H9 (cell line): Measurements from ENCODE around the gene P3R3URF. TPM values are rescaled to one million over a fixed set of nuclear protein-coding genes. Genes with fewer than 3 reads are reported as not detected.

ENCODE experiments used
- DNase-seq: peaks from one replicate; pipeline ENCODE4 v3.0.0-alpha.2; 2017
- H2AFZ ChIP-seq: one replicate; pipeline ENCODE4 v1.6.1; 2013; ENCODE audit warnings: mild to moderate bottlenecking, low read length, control low read depth, moderate library complexity
- H2AK5ac ChIP-seq: 2 replicates; pipeline ENCODE4 v1.6.1; 2013; ENCODE audit warnings: low read length, control low read depth, mixed read lengths; ENCODE audit not compliant: insufficient read length
- H2BK120ac ChIP-seq: one replicate; pipeline ENCODE4 v1.6.1; 2013; ENCODE audit warnings: low read depth, mild to moderate bottlenecking, low read length, control low read depth, inconsistent platforms; ENCODE audit not compliant: poor library complexity, severe bottlenecking
- H2BK12ac ChIP-seq: 2 replicates; pipeline ENCODE4 v1.6.1; 2013; ENCODE audit warnings: low read length, control low read depth, mixed read lengths, low read depth; ENCODE audit not compliant: insufficient read length
- H2BK15ac ChIP-seq: 2 replicates; pipeline ENCODE4 v1.6.1; 2013; ENCODE audit warnings: low read depth, low read length, control low read depth
- H2BK20ac ChIP-seq: one replicate; pipeline ENCODE4 v1.6.1; 2013; ENCODE audit warnings: low read depth, mild to moderate bottlenecking, low read length, control low read depth, inconsistent platforms; ENCODE audit not compliant: poor library complexity, severe bottlenecking
- H2BK5ac ChIP-seq: 2 replicates; pipeline ENCODE4 v1.6.1; 2013; ENCODE audit warnings: low read length, control low read depth, mixed read lengths; ENCODE audit not compliant: insufficient read length
- H3K14ac ChIP-seq: 2 replicates; pipeline ENCODE4 v1.6.1; 2013; ENCODE audit warnings: low read length, control low read depth; ENCODE audit not compliant: insufficient read depth
- H3K18ac ChIP-seq: 2 replicates; pipeline ENCODE4 v1.6.1; 2013; ENCODE audit warnings: low read depth, mild to moderate bottlenecking, mixed read lengths, low read length, control low read depth; ENCODE audit not compliant: insufficient read length
- H3K23ac ChIP-seq: 2 replicates; pipeline ENCODE4 v1.6.1; 2013; ENCODE audit warnings: low read length, control low read depth, mixed read lengths, low read depth; ENCODE audit not compliant: insufficient read length
- H3K23me2 ChIP-seq: 2 replicates; pipeline ENCODE4 v1.6.1; 2013; ENCODE audit warnings: low read depth, mild to moderate bottlenecking, mixed read lengths, low read length, control low read depth; ENCODE audit not compliant: insufficient read length, poor library complexity, severe bottlenecking
- H3K27ac ChIP-seq: 2 replicates; pipeline ENCODE4 v1.5.1; 2013; ENCODE audit warnings: low read length, control low read depth, mixed read lengths, low read depth; ENCODE audit not compliant: insufficient read length
- H3K27me3 ChIP-seq: 2 replicates; pipeline ENCODE4 v1.6.1; 2013; ENCODE audit warnings: low read length, control low read depth, inconsistent platforms; ENCODE audit not compliant: insufficient read depth
- H3K4ac ChIP-seq: 2 replicates; pipeline ENCODE4 v1.6.1; 2013; ENCODE audit warnings: low read depth, mild to moderate bottlenecking, control low read depth, inconsistent platforms, low read length, moderate library complexity
- H3K4me1 ChIP-seq: 2 replicates; pipeline ENCODE4 v1.6.1; 2013; ENCODE audit warnings: low read length, control low read depth, inconsistent platforms; ENCODE audit not compliant: insufficient read depth
- H3K4me2 ChIP-seq: 2 replicates; pipeline ENCODE4 v1.6.1; 2013; ENCODE audit warnings: low read length, control low read depth, mixed read lengths; ENCODE audit not compliant: insufficient read length, insufficient read depth
- H3K56ac ChIP-seq: 2 replicates; pipeline ENCODE4 v1.6.1; 2013; ENCODE audit warnings: low read depth, mild to moderate bottlenecking, mixed read lengths, low read length, control low read depth; ENCODE audit not compliant: insufficient read length
- H3K79me1 ChIP-seq: 2 replicates; pipeline ENCODE4 v1.6.1; 2013; ENCODE audit warnings: low read depth, mild to moderate bottlenecking, moderate library complexity, low read length, control low read depth, inconsistent platforms; ENCODE audit not compliant: insufficient read depth, poor library complexity, severe bottlenecking
- H3K79me2 ChIP-seq: 2 replicates; pipeline ENCODE4 v1.6.1; 2013; ENCODE audit warnings: low read length, control low read depth, inconsistent platforms; ENCODE audit not compliant: insufficient read depth
- H3K9ac ChIP-seq: 2 replicates; pipeline ENCODE4 v1.6.1; 2013; ENCODE audit warnings: low read length, control low read depth, mixed read lengths; ENCODE audit not compliant: insufficient read length; ENCODE audit errors: extremely low read depth
- H3K9me3 ChIP-seq: one replicate; pipeline ENCODE4 v1.6.1; 2013; ENCODE audit warnings: low read depth, low read length, inconsistent platforms; ENCODE audit not compliant: control insufficient read depth
- H3T11ph ChIP-seq: one replicate; pipeline ENCODE4 v1.6.1; 2013; ENCODE audit warnings: mild to moderate bottlenecking, low read length, control low read depth, inconsistent platforms
- H4K20me1 ChIP-seq: one replicate; pipeline ENCODE4 v1.6.1; 2013; ENCODE audit not compliant: control insufficient read depth, insufficient read length, insufficient read depth
- H4K5ac ChIP-seq: 2 replicates; pipeline ENCODE4 v1.6.1; 2013; ENCODE audit warnings: low read depth, mild to moderate bottlenecking, mixed read lengths, low read length, control low read depth; ENCODE audit not compliant: insufficient read length
- H4K8ac ChIP-seq: replicated peaks from 2 replicates; pipeline ENCODE4 v1.6.1; 2013; ENCODE audit warnings: low read length, control low read depth, mixed read lengths, low read depth; ENCODE audit not compliant: insufficient read length
- H4K91ac ChIP-seq: 2 replicates; pipeline ENCODE4 v1.6.1; 2013; ENCODE audit warnings: low read depth, mild to moderate bottlenecking, moderate library complexity, mixed read lengths, low read length, control low read depth; ENCODE audit not compliant: insufficient read length
- H3K27ac Mint-ChIP-seq, 3 experiments: 2 replicates in 2 of 3; 3 replicates in 1 of 3; pipeline ENCODE4 v1.8.0; 2020 to 2021; ENCODE audit warnings: mixed read lengths in 3 of 3, mild to moderate bottlenecking in 1 of 3, moderate library complexity in 1 of 3
- H3K27me3 Mint-ChIP-seq: 2 replicates; pipeline ENCODE4 v1.8.0; 2021; ENCODE audit warnings: low read depth, mild to moderate bottlenecking, moderate library complexity, mixed read lengths
- H3K36me3 Mint-ChIP-seq, 3 experiments: 2 replicates in 2 of 3; 3 replicates in 1 of 3; pipeline ENCODE4 v1.8.0; 2020 to 2021; ENCODE audit warnings: low read depth in 3 of 3, mixed read lengths in 3 of 3; ENCODE audit not compliant: insufficient read depth in 1 of 3
- H3K4me1 Mint-ChIP-seq, 2 experiments: 2 replicates each; pipeline ENCODE4 v1.8.0; 2020; ENCODE audit warnings: mixed read lengths in 2 of 2
- H3K4me3 Mint-ChIP-seq, 2 experiments: 2 replicates in 1 of 2; 3 replicates in 1 of 2; pipeline ENCODE4 v1.8.0; 2020 to 2021; ENCODE audit warnings: mild to moderate bottlenecking in 2 of 2, mixed read lengths in 2 of 2, moderate library complexity in 1 of 2
- H3K9me3 Mint-ChIP-seq, 2 experiments: 2 replicates in 1 of 2; 3 replicates in 1 of 2; pipeline ENCODE4 v1.8.0; 2020; ENCODE audit warnings: mild to moderate bottlenecking in 2 of 2, mixed read lengths in 2 of 2, moderate library complexity in 1 of 2
- CTCF ChIP-seq: fragments of 200-600 bp; sonication (generic); conservative IDR thresholded peaks from 3 replicates; pipeline ENCODE4 v1.8.0; 2021; ENCODE audit warnings: antibody characterized with exemption, mild to moderate bottlenecking
- WGBS: extraction: QIAGEN DNeasy Blood & Tissue Kit; methylation state at CpG from one replicate; pipeline ENCODE4 v1.1.7; 2013; ENCODE audit warnings: missing lambda C conversion rate, low lambda C conversion rate, mixed read lengths; ENCODE audit not compliant: insufficient read length; ENCODE audit errors: extremely low coverage; 5-methylcytosine and 5-hydroxymethylcytosine counted together
- total RNA-seq: library from RNA; stranded (reverse); gene quantifications from 2 replicates; pipeline ENCODE4 v1.2.1, GENCODE V29; 2021

Gene P3R3URF
- total RNA-seq, 1 experiment from 2014 or later: not detected

GRCh38 chr1:46221749-46222148, 45.5 kb upstream of the P3R3URF start:
- H3K18ac ChIP-seq: no peak overlapping the region

More at GRCh38 chr1:46221749-46222148, 45.5 kb upstream of the P3R3URF start:
- peak overlapping the region; percentile 19 for H3K4me2 ChIP-seq
- H4K20me1 ChIP-seq: no peaks in the 10 kb centered on the region
- Mint-ChIP-seq H3K9me3 (no peaks in the 10 kb centered on the region), H3K4me3 (0 out of 5 replicates have a peak overlapping the region, but pooled peaks of 1 of the 2 experiments have one; percentile 20), H3K27me3 (no peaks in the 10 kb centered on the region), H3K36me3 (peaks cover 0 to 14% (median 13%) of the 10 kb centered on the region in 3 experiments; a peak in 3 of 7 replicates), H3K4me1 (peaks cover 31 to 37% of the 10 kb centered on the region in 2 experiments), H3K27ac (peak overlapping the region in 2 of 3 experiments; percentile 26 to 79; a peak in 5 of 7 replicates)
- no peaks in the 10 kb centered on the region for H3K23me2 ChIP-seq
- DNase-seq: peak; percentile 60
- no peaks in the 10 kb centered on the region for H3K27me3 ChIP-seq
- H2BK12ac ChIP-seq: no peak overlapping the region
- H2BK20ac ChIP-seq: no peak overlapping the region
- H2AK5ac ChIP-seq: no peak overlapping the region
- H3K23ac ChIP-seq: no peak overlapping the region
- H3K4me1 ChIP-seq: no peaks in the 10 kb centered on the region; the same call in 1 of the 2 replicates
- H3K9me3 ChIP-seq: no peaks in the 10 kb centered on the region
- no peak for TF ChIP-seq CTCF
- H4K8ac ChIP-seq: no peak overlapping the region
- no peak overlapping the region for H3K56ac ChIP-seq
- no peak overlapping the region for H4K91ac ChIP-seq
- H2BK120ac ChIP-seq: no peak overlapping the region
- H3K79me2 ChIP-seq: no peaks in the 10 kb centered on the region
- H3K14ac ChIP-seq: no peak overlapping the region
- H3K9ac ChIP-seq: no peak overlapping the region
- no CpG with 5 or more reads among the region's 4 CpGs for WGBS
- H3K4ac ChIP-seq: no peak overlapping the region
- H2BK5ac ChIP-seq: no peak overlapping the region
- H2AFZ ChIP-seq: no peak overlapping the region
- H3T11ph ChIP-seq: no peak overlapping the region
- no peak overlapping the region for H3K27ac ChIP-seq
- H3K79me1 ChIP-seq: no peaks in the 10 kb centered on the region
- H4K5ac ChIP-seq: no peak overlapping the region
- H2BK15ac ChIP-seq: no peak overlapping the region
